Stimulated activated CD8-positive, alpha-beta memory T cell treated with anti-CD3 and anti-CD28 coated beads, Interleukin-7, amount 100 ng/mL, for 24 hours (primary cell): Measurements from ENCODE around the gene TOX4.
"Not testable (repeated sequence)": the region's sequence is repeated elsewhere in the genome, so short reads cannot be mapped to it uniquely, and the experiment has no call there.

Experiments
- DNase-seq: peaks from one replicate; pipeline ENCODE4 v3.0.0-alpha.2; 2020; ENCODE audit warnings: low read depth

TOX4 gene

GRCh38 chr14:21476925-21477681, at the start of gene TOX4, which contains the start of gene RAB2B:
TOX4 (plus strand) TSS chr14:21477195; CDS start chr14:21477279, 84 bp downstream.
RAB2B (minus strand) TSS chr14:21476959; CDS start chr14:21476872, 87 bp downstream.
- peak; percentile 88 for DNase-seq

GRCh38 chr14:21428930-21429329, 48.1 kb upstream of the TOX4 start:
- no peak for DNase-seq

- DNase-seq = no peak
Observed at GRCh38 chr14:21431126-21431525, 45.9 kb upstream of the TOX4 start.

- no peak for DNase-seq
Observed at GRCh38 chr14:21436567-21437062, 40.4 kb upstream of the TOX4 start.

- DNase-seq = peak; percentile 97
Observed at GRCh38 chr14:21437063-21437901, 39.7 kb upstream of the TOX4 start.

GRCh38 chr14:21440859-21441258, 36.1 kb upstream of the TOX4 start:
- no peak for DNase-seq

- DNase-seq = not testable (repeated sequence)
Observed at GRCh38 chr14:21442657-21443056, 34.3 kb upstream of the TOX4 start.

GRCh38 chr14:21449899-21450216, 27.1 kb upstream of the TOX4 start:
- no peak for DNase-seq

- DNase-seq = no peak
Observed at GRCh38 chr14:21454843-21455544, 22.0 kb upstream of the TOX4 start.

GRCh38 chr14:21455592-21455911, 21.4 kb upstream of the TOX4 start:
- no peak for DNase-seq

GRCh38 chr14:21455912-21456667, 20.9 kb upstream of the TOX4 start, which contains the start of gene CHD8:
CHD8 (minus strand) TSS chr14:21456123; CDS start chr14:21431643, 24,480 bp downstream.
- DNase-seq = peak; percentile 97

GRCh38 chr14:21467616-21468015, 9.4 kb upstream of the TOX4 start:
- no peak for DNase-seq

- DNase-seq = no peak
Observed at GRCh38 chr14:21475767-21476522, 1.1 kb upstream of the TOX4 start.

- DNase-seq = peak; percentile 68
Observed at GRCh38 chr14:21476523-21476924, 471 bp upstream of the TOX4 start.

- no peak for DNase-seq
Observed at GRCh38 chr14:21486640-21487087, 9.7 kb downstream of the TOX4 start.

GRCh38 chr14:21494902-21495762, 18.1 kb downstream of the TOX4 start:
- no peak for DNase-seq

GRCh38 chr14:21496453-21496852, 19.5 kb downstream of the TOX4 start:
- no peak for DNase-seq

- DNase-seq = no peak
Observed at GRCh38 chr14:21498540-21499526, 21.8 kb downstream of the TOX4 start.

- no peak for DNase-seq
Observed at GRCh38 chr14:21501568-21501967, 24.6 kb downstream of the TOX4 start.
